A549 (cell line): ENCODE measurements around the gene NEUROG1. TPM values are rescaled to one million over a fixed set of nuclear protein-coding genes. Genes with fewer than 3 reads are reported as not detected.

ENCODE experiments used
- ATAC-seq, 2 experiments: fragments of 200-7000 bp in 1 of 2; fragments of >200 bp in 1 of 2; cut with Nextera tagmentation in 1 of 2; cut with Tn5 transposase in 1 of 2; 3 replicates each; pipeline versions ENCODE4 v1.8.0 to v1.9.1; 2018 to 2020; ENCODE audit warnings: mild to moderate bottlenecking in 1 of 2, moderate library complexity in 1 of 2
- CTCF ChIA-PET: fragments of 300-600 bp; sonication (Branson Sonifier 250); formaldehyde crosslinking; extraction: SDS; loops from one replicate; lab custom pipeline; 2021; ENCODE audit warnings: antibody characterized with exemption, inconsistent platforms; lab: Yijun Ruan, JAX
- POLR2A ChIA-PET: fragments of 350-600 bp; formaldehyde crosslinking; extraction: SDS; loops from one replicate; lab custom pipeline; 2021; ENCODE audit warnings: antibody characterized with exemption, inconsistent platforms; lab: Yijun Ruan, JAX
- DNase-seq, 2 experiments: peaks; one replicate each; pipeline versions ENCODE4 v3.0.0 to v3.0.0-alpha.2; 2011 to 2016; ENCODE audit warnings: low read depth in 1 of 2, low spot score in 1 of 2
- FAIRE-seq: peaks from 2 replicates; lab custom pipeline; 2011; peaks lifted over from hg19 to GRCh38; lab: Jason Lieb, UNC
- H3K27ac ChIP-seq, 2 experiments: fragments of >200 bp; sonication (Bioruptor Twin); formaldehyde crosslinking; 3 replicates each; pipeline ENCODE4 v1.5.1; 2016 to 2017
- H3K4me1 ChIP-seq: fragments of >200 bp; sonication (Bioruptor Twin); formaldehyde crosslinking; 3 replicates; pipeline ENCODE4 v1.6.1; 2016
- H3K4me2 ChIP-seq: fragments of >200 bp; sonication (Bioruptor Twin); formaldehyde crosslinking; 3 replicates; pipeline ENCODE4 v1.6.1; 2016
- H3K4me3 ChIP-seq: fragments of >200 bp; sonication (Bioruptor Twin); formaldehyde crosslinking; 3 replicates; pipeline ENCODE4 v1.5.1; 2016
- H3K9me3 ChIP-seq: fragments of >200 bp; sonication (Bioruptor Twin); formaldehyde crosslinking; 3 replicates; pipeline ENCODE4 v1.6.1; 2016
- BHLHE40 ChIP-seq: IDR thresholded peaks from 2 replicates; pipeline ENCODE4 v1.6.1; 2012; ENCODE audit warnings: low read depth, low read length, inconsistent platforms
- ESRRA ChIP-seq: fragments of 150-350 bp; IDR thresholded peaks from 2 replicates; pipeline ENCODE4 v1.6.1; 2014; ENCODE audit warnings: mild to moderate bottlenecking, low read length, borderline replicate concordance
- FOSL2 ChIP-seq, 2 experiments: fragments of 450-650 bp in 1 of 2; fragments of >200 bp in 1 of 2; sonication (Bioruptor Twin) in 1 of 2; formaldehyde crosslinking; IDR thresholded peaks; 2 replicates each; pipeline versions ENCODE4 v1.5.0 to v1.6.1; 2016 to 2020; ENCODE audit warnings: mild to moderate bottlenecking in 1 of 2, moderate library complexity in 1 of 2
- MAZ ChIP-seq: fragments of 150-350 bp; IDR thresholded peaks from 2 replicates; pipeline ENCODE4 v1.6.1; 2014; ENCODE audit warnings: antibody characterized with exemption, low read depth, low read length, borderline replicate concordance
- MYC ChIP-seq: IDR thresholded peaks from 2 replicates; pipeline ENCODE4 v1.6.1; 2012; ENCODE audit warnings: mild to moderate bottlenecking, inconsistent platforms, low read length, improper control_type of control experiment, borderline replicate concordance
- PHF8 ChIP-seq: fragments of 200-600 bp; sonication (generic); IDR thresholded peaks from 2 replicates; pipeline ENCODE4 v1.6.1; 2016; ENCODE audit warnings: low read depth, mild to moderate bottlenecking, antibody characterized with exemption, moderate library complexity, borderline replicate concordance
- TFCP2L1 ChIP-seq: fragments of 250-450 bp; sonication (Bioruptor Pico); IDR thresholded peaks from 2 replicates; pipeline ENCODE4 v1.5.0; 2021; ENCODE audit warnings: mild to moderate bottlenecking
- ZFP36 ChIP-seq: fragments of 450-650 bp; IDR thresholded peaks from 2 replicates; pipeline ENCODE4 v1.6.1; 2014; ENCODE audit warnings: borderline replicate concordance; ENCODE audit not compliant: partially characterized antibody
- ZNF302 ChIP-seq: fragments of 250-450 bp; sonication (Bioruptor Pico); IDR thresholded peaks from 2 replicates; pipeline ENCODE4 v1.9.0; 2021; ENCODE audit warnings: inconsistent platforms, mild to moderate bottlenecking, moderate library complexity
- WGBS: methylation state at CpG from one replicate; pipeline ENCODE4 v1.1.6; 2017; ENCODE audit errors: missing lambda C conversion rate; 5-methylcytosine and 5-hydroxymethylcytosine counted together
- polyA plus RNA-seq, 4 experiments: library from polyadenylated mRNA; depleted of rRNA in 3 of 4; stranded (reverse); fragments of >200 nt; fragmentation: RNase III in 1 of 4; extraction: RNeasy Plus Mini Kit Qiagen cat#74134 plus additional on column Dnase treatment in 1 of 4; gene quantifications; 2 replicates in 3 of 4; 3 replicates in 1 of 4; pipeline ENCODE4 v1.2.3, GENCODE V29; 2011 to 2017
- TF ChIP-seq, protein P1 (sequence below): IDR thresholded peaks from 2 replicates; pipeline ENCODE4 v1.6.1; 2012
- TF ChIP-seq, protein P2 (sequence below): fragments of 250-450 bp; sonication (Bioruptor Pico); IDR thresholded peaks from 2 replicates; pipeline ENCODE4 v1.5.0; 2021; ENCODE audit warnings: mild to moderate bottlenecking, moderate library complexity, borderline replicate concordance
- TF ChIP-seq, protein P3 (sequence below): IDR thresholded peaks from 2 replicates; pipeline ENCODE4 v1.6.1; 2012
- TF ChIP-seq, protein P4 (sequence below): IDR thresholded peaks from 2 replicates; pipeline ENCODE4 v1.6.1; 2012; ENCODE audit warnings: low read depth, borderline replicate concordance
- TF ChIP-seq, protein P5 (sequence below): fragments of 200-600 bp; sonication (generic); IDR thresholded peaks from 2 replicates; pipeline ENCODE4 v1.6.1; 2016; ENCODE audit warnings: antibody characterized with exemption, mild to moderate bottlenecking, moderate library complexity

NEUROG1 gene
- polyA plus RNA-seq, 2 of the 4 experiments (the other 2 are of a cell fraction) = not detected

DNA sequence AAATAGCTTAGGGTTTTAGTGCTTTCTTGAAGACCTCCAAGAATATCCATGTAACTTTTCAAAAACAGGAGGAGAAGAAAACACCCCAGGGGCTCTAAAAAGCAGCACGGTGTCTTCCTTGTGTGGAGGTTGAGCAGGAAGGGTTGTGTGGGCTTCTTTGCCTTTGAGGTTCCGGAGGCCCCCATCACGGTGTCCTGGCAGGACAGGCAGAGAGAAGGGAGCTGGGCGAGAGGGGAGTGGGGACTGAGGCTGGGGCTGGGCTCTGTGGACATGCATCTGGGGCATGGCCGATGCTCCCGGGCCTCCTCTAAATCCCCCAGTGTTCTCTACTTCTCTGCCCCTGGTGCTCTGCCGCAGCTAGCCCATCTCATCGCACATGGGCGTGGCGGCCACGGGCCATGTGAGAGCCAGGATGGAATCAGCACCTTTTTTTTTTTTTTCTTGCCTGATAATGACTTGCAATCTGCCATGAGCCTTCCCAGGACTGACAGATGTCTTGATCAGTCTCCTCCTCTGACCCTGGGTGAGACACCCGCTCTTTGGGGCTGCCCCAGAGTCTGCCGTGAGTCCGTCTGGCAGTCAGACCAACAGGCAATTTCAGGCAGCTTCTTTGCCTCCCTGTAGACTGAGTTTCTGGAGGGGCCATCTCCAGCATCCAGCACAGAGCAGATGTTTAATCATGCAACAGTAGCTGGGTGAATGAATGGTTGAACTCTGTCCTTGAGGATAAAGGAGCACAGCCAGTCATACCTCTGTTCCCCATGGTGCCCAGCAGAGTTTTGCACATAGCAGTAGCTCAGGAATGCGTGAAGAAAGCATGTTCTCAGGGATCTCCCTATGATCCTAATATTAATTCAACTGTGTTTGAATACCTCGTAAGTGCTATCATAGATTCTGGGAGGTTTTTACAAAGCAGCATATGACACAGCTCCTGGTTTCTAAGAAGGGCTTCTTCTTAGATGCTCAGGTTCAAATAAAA, 30.9 kb upstream of the NEUROG1 start:
- peak in 1 of 2 experiments; percentile 34; a peak in 3 of 6 replicates for ATAC-seq

More for the DNA sequence above, 30.9 kb upstream of the NEUROG1 start:
- TF ChIP-seq, protein P1, sequence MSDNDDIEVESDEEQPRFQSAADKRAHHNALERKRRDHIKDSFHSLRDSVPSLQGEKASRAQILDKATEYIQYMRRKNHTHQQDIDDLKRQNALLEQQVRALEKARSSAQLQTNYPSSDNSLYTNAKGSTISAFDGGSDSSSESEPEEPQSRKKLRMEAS = no peak
- no peak for TF ChIP-seq FOSL2 (IDR thresholded peaks at IDR 0.05)
- no peak for TF ChIP-seq FOSL2 (CRISPR knock-in tag; IDR thresholded peaks at IDR 0.05)
- no peak for TF ChIP-seq ZFP36
- TF ChIP-seq PHF8 = no peak
- TF ChIP-seq TFCP2L1 (CRISPR knock-in tag) = no peak
- TF ChIP-seq, protein P2, sequence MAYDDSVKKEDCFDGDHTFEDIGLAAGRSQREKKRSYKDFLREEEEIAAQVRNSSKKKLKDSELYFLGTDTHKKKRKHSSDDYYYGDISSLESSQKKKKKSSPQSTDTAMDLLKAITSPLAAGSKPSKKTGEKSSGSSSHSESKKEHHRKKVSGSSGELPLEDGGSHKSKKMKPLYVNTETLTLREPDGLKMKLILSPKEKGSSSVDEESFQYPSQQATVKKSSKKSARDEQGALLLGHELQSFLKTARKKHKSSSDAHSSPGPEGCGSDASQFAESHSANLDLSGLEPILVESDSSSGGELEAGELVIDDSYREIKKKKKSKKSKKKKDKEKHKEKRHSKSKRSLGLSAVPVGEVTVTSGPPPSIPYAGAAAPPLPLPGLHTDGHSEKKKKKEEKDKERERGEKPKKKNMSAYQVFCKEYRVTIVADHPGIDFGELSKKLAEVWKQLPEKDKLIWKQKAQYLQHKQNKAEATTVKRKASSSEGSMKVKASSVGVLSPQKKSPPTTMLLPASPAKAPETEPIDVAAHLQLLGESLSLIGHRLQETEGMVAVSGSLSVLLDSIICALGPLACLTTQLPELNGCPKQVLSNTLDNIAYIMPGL = no peak
- TF ChIP-seq, protein P3, sequence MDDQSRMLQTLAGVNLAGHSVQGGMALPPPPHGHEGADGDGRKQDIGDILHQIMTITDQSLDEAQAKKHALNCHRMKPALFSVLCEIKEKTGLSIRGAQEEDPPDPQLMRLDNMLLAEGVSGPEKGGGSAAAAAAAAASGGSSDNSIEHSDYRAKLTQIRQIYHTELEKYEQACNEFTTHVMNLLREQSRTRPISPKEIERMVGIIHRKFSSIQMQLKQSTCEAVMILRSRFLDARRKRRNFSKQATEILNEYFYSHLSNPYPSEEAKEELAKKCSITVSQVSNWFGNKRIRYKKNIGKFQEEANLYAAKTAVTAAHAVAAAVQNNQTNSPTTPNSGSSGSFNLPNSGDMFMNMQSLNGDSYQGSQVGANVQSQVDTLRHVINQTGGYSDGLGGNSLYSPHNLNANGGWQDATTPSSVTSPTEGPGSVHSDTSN = no peak
- TF ChIP-seq ZNF302 (CRISPR knock-in tag) = no peak
- TF ChIP-seq, protein P4, sequence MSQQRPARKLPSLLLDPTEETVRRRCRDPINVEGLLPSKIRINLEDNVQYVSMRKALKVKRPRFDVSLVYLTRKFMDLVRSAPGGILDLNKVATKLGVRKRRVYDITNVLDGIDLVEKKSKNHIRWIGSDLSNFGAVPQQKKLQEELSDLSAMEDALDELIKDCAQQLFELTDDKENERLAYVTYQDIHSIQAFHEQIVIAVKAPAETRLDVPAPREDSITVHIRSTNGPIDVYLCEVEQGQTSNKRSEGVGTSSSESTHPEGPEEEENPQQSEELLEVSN = no peak
- no peak for TF ChIP-seq MYC
- TF ChIP-seq ESRRA = no peak
- TF ChIP-seq, protein P5, sequence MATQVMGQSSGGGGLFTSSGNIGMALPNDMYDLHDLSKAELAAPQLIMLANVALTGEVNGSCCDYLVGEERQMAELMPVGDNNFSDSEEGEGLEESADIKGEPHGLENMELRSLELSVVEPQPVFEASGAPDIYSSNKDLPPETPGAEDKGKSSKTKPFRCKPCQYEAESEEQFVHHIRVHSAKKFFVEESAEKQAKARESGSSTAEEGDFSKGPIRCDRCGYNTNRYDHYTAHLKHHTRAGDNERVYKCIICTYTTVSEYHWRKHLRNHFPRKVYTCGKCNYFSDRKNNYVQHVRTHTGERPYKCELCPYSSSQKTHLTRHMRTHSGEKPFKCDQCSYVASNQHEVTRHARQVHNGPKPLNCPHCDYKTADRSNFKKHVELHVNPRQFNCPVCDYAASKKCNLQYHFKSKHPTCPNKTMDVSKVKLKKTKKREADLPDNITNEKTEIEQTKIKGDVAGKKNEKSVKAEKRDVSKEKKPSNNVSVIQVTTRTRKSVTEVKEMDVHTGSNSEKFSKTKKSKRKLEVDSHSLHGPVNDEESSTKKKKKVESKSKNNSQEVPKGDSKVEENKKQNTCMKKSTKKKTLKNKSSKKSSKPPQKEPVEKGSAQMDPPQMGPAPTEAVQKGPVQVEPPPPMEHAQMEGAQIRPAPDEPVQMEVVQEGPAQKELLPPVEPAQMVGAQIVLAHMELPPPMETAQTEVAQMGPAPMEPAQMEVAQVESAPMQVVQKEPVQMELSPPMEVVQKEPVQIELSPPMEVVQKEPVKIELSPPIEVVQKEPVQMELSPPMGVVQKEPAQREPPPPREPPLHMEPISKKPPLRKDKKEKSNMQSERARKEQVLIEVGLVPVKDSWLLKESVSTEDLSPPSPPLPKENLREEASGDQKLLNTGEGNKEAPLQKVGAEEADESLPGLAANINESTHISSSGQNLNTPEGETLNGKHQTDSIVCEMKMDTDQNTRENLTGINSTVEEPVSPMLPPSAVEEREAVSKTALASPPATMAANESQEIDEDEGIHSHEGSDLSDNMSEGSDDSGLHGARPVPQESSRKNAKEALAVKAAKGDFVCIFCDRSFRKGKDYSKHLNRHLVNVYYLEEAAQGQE = no peak
- TF ChIP-seq MAZ = no peak
- no peak for TF ChIP-seq BHLHE40
- POLR2A ChIA-PET = interaction anchor here (0.5 to 1.5 kb wide), 4 partner anchors 13 to 1335 kb away, joined by 3 to 6 read pairs (median 4); no protein-coding TSS in a partner anchor
- DNase-seq (no peak), FAIRE-seq (no peak)
- Histone ChIP-seq H3K4me1 (no peaks in the 10 kb centered on the region), H3K27ac (no peak overlapping the region), H3K4me2 (no peak overlapping the region), H3K4me3 (no peak overlapping the region), H3K9me3 (no peaks in the 10 kb centered on the region)
- CTCF ChIA-PET = interaction anchor here (0.5 to 34.8 kb wide), 46 partner anchors 3 to 1795 kb away, joined by 3 to 1932 read pairs (median 4); partner anchors contain the start of genes CXCL14, DCANP1, SLC25A48 and TIFAB
- WGBS = 63% methylated on average over 16 of the region's 16 CpGs
